Stimulated activated CD8-positive, alpha-beta memory T cell treated with anti-CD3 and anti-CD28 coated beads, Interleukin-12 subunit alpha, Interleukin-12 subunit beta, amount 100 ng/mL, for 24 hours (primary cell): Measurements from ENCODE around the gene PFN4.
"Not testable (repeated sequence)": the region's sequence is repeated elsewhere in the genome, so short reads cannot be mapped to it uniquely, and the experiment has no call there.

ENCODE experiments used
- DNase-seq: peaks from one replicate; pipeline ENCODE4 v3.0.0-alpha.2; 2020; ENCODE audit errors: extremely low read depth

Gene PFN4

GRCh38 chr2:24111407-24111901 is 11.7 kb downstream of the PFN4 start:
- DNase-seq = no peak

GRCh38 chr2:24110660-24111303 is 12.4 kb downstream of the PFN4 start:
- DNase-seq = no peak

DNA sequence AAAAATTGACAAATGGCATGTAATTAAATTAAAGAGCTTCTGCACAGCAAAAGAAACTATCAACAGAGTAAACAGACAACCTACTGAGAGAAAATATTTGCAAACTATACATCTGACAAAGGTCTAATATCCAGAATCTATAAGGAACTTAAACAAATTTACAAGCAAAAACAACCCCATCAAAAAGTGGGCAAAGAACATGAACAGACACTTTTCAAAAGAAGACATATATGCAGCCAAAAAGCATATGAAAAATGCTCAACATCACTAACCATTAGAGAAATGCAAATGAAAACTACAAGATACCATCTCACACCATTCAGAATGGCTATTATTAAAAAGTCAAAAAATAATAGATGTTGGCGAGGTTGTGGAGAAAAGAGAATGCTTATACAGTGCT is 13.7 kb downstream of the PFN4 start:
- DNase-seq = not testable (repeated sequence)

DNA sequence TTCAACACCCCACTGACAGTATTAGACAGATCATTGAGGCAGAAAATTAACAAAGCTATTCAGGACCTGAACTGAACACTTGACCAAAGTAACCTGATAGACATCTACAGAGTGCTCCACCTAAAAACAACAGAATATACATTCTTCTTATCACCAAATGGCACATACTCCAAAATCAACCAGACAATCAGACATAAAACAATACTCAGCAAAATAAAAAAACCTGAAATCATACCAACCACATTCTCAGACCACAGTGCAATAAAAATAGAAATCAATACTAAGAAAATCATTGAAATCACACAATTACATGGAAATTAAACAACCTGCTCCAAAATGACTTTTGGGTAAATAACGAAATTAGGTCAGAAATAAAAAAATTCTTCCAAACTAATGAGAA is 15.8 kb downstream of the PFN4 start:
- no peak for DNase-seq

- no peak for DNase-seq
Observed at GRCh38 chr2:24106786-24107185, 16.3 kb downstream of the PFN4 start.

GRCh38 chr2:24105816-24106215 is 17.3 kb downstream of the PFN4 start:
- no peak for DNase-seq

DNA sequence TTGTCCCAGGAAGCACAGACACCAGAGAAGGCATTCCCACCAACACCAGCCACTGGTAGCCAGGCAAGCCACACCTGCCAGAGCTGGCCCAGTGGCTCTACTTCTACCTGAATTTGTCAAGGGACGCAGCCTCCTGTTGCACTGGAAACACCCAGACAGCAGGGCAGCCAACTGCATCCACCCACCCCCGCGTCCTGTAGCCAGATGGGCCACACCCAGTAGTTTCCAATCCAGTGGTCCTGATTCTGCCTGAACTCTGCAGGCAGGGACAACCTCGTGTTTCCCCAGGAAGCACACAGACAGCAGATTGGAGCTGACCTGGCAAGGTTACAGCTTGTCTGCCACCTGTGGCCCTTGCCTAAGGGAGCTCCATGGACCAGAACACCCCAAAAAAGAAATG is 18.2 kb downstream of the PFN4 start:
- DNase-seq = no peak

- no peak for DNase-seq
Observed at GRCh38 chr2:24104110-24104650, 19.0 kb downstream of the PFN4 start.

- DNase-seq = no peak
Observed at GRCh38 chr2:24102677-24103076, 20.5 kb downstream of the PFN4 start.

GRCh38 chr2:24101992-24102391 is 21.1 kb downstream of the PFN4 start:
- no peak for DNase-seq

DNA sequence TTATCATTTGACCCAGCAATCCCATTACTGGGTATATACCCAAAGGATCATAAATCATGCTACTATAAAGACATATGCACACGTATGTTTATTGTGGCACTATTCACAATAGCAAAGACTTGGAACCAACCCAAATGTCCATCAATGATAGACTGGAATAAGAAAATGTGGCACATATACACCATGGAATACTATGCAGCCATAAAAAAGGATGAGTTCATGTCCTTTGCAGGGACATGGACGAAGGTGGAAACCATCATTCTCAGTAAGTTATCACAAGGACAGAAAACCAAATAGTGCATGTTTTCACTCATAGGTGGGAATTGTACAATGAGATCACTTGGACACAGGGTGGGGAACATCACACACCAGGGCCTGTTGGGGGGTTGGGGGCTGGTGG is 22.4 kb downstream of the PFN4 start:
- not testable (repeated sequence) for DNase-seq

- DNase-seq = not testable (repeated sequence)
Observed at GRCh38 chr2:24095171-24095677, 27.9 kb downstream of the PFN4 start.

DNA sequence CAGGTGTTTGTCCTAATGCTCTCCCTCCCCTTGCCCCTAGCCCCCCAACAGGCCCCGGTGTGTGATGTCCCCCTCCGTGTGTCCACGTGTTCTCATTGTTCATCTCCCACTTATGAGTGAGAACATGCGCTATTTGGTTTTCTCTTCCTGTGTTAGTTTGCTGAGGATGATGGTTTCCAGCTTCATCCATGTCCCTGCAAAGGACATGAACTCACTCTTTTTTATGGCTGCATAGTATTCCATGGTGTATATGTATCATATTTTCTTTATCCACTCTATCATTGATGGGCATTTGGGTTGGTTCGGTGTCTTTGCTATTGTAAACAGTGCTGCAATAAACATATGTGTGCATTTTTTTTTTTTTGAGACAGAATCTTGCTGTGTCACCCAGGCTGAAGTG is 29.9 kb downstream of the PFN4 start:
- not testable (repeated sequence) for DNase-seq

DNA sequence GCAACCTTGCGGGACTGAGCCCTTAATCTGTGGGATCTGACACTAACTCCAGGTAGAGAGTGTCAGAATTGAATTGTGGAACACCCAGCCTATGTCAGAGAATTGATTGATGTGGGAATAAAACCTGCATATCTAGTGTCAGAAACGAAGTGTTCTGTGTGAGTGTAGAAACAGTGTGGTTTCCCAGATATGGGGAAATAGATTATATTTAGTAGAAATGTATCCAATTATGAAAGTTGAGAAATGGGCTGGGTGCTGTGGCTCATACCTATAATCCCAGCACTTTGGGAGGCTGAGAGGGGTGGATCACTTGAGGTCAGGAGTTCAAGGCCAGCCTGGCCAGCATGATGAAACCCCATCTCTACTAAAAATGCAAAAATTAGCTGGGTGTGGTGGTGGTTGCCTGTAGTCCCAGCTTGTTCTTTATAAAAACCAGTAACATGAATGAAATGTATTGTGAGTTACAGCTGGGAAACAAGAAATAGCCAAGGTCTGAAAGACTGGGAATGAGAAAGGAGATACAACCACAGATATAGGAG is 34.2 kb downstream of the PFN4 start:
- DNase-seq = no peak

DNA sequence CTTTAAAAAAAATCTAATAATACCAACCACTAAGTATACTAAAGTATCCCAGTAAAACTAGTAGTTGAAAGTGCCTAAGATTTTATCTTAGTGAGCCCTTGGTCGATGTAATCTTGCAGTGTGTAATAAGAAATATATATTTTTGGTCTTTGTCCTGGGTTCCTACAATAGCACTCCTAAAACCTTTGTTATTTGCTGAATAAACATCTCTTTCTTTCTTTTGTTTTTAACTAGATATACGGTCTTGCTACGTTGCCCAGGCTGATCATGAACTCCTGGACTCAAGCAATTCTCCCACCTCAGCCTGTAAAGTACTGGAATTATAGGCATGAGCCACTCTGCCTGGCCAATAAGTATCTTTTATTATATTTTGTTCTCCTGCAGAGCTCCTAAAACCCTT is 36.1 kb downstream of the PFN4 start:
- DNase-seq = no peak

DNA sequence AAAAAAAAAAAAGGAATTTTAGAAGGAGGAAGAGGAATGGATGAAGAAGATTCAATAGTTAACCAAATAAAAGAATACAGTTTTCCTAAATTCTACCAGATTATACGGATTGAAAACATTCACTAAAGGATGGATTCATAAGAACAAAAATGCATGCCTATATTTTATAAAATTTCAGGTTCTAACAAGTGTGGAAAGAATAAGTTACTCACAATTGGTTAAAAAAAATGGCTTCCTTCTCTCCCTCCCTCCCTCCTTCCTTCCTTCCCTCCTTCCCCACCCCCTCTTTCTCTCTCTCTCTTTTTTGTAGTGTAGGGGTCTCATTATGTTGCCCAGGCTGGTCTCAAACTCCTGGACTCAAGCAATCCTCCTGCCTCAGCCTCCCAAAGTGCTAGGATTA is 36.9 kb downstream of the PFN4 start:
- no peak for DNase-seq

DNA sequence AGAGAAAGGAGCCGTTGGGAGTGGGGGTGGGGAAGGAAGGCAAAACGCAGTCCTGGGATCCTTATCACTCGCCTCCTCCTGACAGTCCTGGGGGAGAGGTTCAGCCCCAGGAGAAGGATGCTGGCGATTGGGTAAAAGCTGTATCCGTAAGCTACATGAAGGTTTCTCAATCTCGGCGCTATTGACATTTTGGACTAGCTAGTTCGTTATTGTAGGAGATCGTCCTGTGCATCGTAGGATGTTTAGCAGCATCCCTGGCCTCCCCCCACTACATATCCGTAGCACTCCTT is 38.0 kb downstream of the PFN4 start:
- no peak for DNase-seq

DNA sequence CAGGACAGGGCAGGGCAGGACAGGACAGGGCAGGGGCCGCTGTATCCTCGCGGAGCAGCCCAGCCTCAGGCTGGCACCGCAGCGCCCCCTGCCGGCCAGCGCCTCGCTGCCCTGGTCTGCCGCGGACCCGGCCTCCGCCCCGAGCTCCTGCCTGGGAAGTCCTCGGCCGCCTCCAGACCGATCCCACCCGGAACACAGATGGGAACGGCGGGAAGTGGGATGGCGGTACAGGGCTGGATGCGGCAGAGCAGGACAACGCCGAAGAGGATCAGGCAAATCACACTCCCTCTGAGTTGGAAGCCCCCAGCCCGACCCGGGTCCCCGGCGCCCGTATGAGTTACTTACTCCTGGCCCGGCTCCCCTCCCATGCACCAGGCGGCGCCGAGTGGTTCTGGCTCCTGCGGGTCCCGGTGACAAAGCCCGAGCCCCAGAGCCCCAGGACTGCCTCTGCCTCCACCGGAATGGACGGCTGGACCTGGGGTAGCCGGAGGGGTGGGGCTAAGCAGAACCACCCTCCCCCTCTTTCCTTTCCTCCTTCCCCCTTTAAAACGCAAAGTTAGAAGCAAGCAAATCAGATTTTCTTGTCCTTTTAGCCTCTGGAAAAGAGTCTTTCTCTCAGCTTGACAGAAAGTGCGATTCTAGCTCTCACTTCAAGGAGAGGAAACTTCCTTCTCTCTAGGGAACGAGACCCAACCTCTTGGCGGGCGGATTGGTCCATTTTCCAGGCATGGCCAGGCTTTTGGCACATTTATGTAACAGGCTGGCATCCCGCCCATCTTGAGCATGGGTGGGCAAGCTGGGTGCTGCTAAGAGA is 38.5 kb downstream of the PFN4 start, which contains the start of gene TP53I3:
Gene TP53I3 (minus strand): TSS at position 449 of the 814 bp plus-strand sequence. CDS start 508 bp downstream, outside the sequence.
- DNase-seq = peak; percentile 53

DNA sequence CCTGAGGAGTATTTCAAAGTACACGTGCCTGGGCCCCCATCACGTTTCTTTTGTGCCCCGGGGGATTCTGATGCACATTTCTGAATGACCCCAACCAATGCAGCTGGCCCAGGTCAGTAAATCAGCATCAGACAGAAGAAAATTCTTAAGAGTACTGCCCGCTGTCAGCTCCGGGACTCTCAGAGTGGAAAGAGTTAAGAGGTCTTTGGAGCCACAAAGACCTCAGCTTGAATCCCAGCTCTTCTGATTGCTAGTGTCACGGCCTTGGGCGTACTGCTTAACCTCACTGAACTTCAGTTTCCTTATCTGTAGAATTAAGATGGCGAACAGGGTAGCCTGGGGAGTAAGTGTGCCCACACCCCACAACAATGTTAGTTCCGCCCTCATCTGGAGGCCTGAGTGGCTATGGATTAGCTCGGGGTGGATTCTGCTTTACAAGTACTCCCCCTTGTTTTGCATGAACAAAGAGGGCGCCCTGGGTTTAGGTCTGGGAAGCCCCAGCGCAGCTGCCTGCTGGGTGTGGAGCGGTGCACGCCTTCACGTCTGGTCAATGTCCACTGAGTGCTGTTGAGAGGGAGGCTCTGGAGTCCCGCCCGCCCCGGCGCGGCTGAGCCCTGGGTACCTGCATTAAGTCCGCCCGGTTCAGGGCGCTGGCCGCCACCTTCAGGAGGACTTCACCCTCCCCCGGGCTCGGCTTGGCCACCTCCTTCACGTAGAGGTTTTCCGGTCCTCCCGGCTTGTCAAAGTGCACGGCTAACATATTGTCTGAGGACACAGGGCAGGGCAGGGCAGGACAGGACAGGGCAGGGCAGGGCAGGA is 39.4 kb downstream of the PFN4 start:
- no peak for DNase-seq

GRCh38 chr2:24082787-24083566 is 40.2 kb downstream of the PFN4 start:
- DNase-seq = no peak

GRCh38 chr2:24080701-24081100 is 42.4 kb downstream of the PFN4 start:
- DNase-seq = no peak
